ENCODE results near the gene XAGE3. TPM values are rescaled to one million over a fixed set of nuclear protein-coding genes. Genes with fewer than 3 reads are reported as not detected.
"Not testable (repeated sequence)": the region's sequence is repeated elsewhere in the genome, so short reads cannot be mapped to it uniquely, and the experiment has no call there.

Gene XAGE3, protein sequence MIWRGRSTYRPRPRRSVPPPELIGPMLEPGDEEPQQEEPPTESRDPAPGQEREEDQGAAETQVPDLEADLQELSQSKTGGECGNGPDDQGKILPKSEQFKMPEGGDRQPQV
- under 1 TPM in 1 of 3 donors, not detected in 2; 0.40 TPM for polyA plus RNA-seq

DNA sequence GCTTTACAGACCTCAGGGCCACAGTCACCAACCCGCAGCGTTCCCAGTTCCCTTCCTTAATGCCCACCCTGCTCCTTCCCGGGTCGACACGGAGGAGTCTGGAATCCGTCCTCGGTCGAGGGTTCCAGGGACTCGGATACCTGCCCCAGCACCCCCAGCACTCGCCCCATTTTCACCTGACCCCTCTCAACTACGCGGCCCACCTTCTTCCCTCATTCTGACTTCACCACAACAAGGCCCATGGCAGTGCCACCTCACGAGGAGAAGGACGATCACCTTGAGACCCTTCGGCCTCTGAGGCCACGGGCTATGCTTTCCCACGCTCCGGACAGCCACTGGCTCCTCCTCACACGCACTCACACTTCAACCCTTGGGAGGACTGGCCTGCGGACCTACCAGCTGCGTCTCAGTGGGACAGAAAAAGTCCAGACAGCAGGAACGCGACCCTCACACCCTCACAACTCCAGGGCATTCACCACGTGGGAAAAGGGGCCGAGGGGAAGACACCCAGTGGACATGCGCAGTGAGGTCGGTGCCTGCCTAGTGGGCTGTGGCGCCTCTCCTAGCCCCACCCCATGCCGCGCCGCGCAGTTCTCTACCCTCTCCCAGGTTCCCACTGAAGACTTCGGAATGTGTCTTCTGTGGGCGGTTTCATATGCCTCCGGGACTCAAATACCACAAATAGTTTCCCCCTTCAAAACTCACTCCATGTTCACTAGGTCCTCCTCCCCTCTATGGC is at the start of gene XAGE3:
Gene XAGE3 (minus strand): TSS at position 474 of the 739 bp plus-strand sequence. CDS start 950 bp downstream, outside the sequence.
- no peak within 1 kb of the TSS for H3K27ac ChIP-seq (ENCODE audit: low read depth, low read length)
- WGBS, 3 donors: 81 to 95% (median 93%) methylated on average over 14 to 35 of the region's 35 CpGs

DNA sequence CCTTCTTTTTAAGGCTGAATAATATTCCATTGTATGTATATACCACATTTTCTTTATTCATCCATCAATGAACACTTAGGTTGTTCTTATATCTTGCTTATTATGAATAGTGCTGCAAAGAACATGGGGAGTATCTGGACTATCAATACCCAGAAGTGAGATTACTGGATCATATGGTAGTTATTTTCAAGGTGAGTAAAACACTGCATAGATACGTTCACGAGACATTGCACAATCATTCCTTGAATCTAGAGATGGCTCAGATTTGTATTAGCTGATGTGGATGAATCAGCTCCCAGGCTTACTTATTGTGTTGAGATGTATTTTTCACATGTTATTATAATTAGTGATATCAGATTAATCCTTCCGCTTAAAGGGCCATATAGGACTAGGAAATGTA is 46.8 kb upstream of the XAGE3 start:
- not testable (repeated sequence) for H3K27ac ChIP-seq (ENCODE audit: low read depth, low read length)
- no CpG with 5 or more reads among the region's 3 CpGs for WGBS, 3 donors

DNA sequence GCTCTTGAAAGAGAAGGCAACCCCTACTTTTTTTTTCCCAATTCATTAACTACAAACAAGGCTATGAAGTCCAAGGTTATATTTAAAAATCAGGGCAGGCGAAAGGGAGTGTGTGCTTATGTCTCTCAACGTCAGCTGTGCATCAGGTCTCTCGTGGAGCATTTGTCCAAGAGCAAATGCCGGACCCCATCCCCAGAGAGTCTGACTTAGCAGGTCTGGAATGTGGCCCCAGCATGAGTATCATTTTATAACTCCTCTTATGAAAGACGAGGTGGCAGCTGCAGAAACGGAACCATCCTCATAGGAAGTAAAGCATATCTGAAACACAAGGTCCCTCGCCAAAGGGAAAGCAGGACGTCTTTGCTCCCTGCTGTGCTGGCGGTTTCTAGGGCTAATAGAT is 45.8 kb upstream of the XAGE3 start:
- no CpG with 5 or more reads among the region's 9 CpGs for WGBS, 3 donors
- not testable (repeated sequence) for H3K27ac ChIP-seq (ENCODE audit: low read depth, low read length)

DNA sequence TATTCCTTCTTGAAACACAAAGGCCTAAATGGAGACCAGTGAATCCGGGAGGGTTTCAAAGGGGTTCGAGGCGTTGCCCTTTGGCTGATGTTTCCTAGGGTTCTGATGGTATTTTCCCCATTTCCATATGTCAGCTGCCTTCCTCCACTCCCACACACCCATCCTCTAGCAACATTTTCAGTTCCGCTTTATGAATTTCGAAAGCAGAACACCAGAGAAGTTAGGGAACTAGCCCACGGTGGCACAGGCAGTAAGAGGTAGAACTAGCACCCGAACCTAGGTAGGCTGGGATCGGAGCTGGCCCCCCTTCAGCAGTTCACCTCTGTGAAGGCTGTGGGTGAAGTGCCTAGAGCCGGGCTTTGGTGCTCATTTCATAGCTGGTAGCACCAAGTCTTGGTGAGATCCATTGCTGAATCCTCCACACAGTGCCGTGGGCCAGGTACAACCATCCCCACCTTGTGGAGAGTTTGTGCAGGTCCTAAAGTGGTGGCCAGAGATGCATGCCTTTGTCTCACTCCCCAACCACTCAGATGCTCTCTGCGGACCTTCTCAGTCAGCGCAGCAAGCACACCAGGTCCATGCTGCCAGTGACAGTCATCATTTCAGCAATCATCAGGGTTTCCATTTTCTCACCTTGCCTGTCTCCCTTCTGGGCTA is 41.6 kb upstream of the XAGE3 start:
- not testable (repeated sequence) for H3K27ac ChIP-seq (ENCODE audit: low read depth, low read length)
- no CpG with 5 or more reads among the region's 12 CpGs for WGBS, 3 donors

DNA sequence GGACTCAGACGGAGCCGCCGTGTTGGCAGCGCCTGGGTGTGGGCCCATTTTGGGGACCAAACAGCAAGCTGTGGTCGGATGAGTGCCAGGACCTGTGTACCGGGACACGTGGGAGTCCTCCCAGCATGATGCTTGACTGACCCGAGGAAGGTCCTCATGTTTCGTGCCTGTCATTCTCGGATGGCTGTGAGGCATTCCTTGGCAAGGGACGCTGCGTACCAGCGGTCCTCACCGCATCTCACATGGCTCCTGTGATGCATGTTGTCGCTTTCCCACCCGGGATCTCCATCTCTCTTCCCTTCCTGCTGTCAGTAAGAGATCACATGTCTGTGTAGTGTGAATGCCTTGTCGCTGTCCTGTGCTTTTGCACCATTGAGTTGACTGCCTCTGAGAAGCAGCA is 40.0 kb upstream of the XAGE3 start:
- H3K27ac ChIP-seq (ENCODE audit: low read depth, low read length): not testable (repeated sequence)
- WGBS, 3 donors: no CpG with 5 or more reads among the region's 17 CpGs

DNA sequence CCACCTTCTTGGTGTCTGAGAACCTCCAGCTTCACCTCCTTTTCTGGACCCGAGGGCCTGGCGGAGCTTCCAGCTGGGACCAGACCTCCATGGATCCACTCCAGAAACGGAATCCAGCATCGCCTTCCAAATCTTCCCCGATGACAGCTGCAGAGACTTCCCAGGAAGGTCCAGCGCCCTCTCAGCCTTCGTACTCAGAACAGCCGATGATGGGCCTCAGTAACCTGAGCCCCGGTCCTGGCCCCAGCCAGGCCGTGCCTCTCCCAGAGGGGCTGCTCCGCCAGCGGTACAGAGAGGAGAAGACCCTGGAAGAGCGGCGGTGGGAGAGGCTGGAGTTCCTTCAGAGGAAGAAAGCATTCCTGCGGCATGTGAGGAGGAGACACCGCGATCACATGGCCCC is 39.3 kb upstream of the XAGE3 start:
- WGBS, 3 donors: no CpG with 5 or more reads among the region's 17 CpGs
- H3K27ac ChIP-seq (ENCODE audit: low read depth, low read length): not testable (repeated sequence)

DNA sequence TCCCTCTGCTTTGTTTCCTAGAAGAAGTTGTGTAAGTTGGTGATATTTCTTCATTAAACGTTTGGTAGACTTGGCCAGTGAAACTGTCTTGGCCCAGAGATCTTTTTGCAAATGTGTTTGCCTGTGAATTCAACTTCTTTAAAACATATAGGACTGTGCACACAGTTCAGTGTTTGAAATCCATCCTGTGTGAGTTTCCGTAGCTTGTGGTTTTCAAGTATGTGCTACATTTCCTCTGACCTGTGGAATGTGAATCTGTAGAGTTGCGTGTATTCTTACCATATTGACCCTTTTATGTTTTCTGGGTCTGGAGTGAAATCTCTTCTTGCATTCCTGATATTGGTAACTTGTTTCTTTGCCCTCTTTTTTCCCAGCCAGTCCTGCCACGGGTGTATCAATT is 38.2 kb upstream of the XAGE3 start:
- H3K27ac ChIP-seq (ENCODE audit: low read depth, low read length): not testable (repeated sequence)
- WGBS, 3 donors: no CpG with 5 or more reads among the region's 4 CpGs

DNA sequence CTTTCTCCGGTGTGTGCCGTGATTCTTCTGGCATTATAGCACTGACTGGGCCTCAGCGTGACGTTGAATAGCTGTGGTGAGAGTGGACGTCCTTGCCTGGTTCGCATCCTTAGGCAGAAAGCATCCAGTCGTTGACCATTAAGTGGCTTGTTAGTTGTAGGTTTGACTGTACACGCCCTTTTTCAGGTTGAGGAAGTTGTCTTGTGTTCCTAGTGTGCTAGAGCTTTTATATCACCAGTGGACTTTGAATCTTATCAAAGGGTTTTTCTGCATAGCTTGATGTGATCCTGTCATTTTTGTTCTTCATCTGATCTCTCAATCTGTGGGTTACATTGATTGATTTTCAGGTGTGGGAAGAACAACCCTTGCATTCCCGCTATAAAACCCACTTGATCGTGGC is 37.6 kb upstream of the XAGE3 start:
- H3K27ac ChIP-seq (ENCODE audit: low read depth, low read length): not testable (repeated sequence)
- no CpG with 5 or more reads among the region's 10 CpGs for WGBS, 3 donors

DNA sequence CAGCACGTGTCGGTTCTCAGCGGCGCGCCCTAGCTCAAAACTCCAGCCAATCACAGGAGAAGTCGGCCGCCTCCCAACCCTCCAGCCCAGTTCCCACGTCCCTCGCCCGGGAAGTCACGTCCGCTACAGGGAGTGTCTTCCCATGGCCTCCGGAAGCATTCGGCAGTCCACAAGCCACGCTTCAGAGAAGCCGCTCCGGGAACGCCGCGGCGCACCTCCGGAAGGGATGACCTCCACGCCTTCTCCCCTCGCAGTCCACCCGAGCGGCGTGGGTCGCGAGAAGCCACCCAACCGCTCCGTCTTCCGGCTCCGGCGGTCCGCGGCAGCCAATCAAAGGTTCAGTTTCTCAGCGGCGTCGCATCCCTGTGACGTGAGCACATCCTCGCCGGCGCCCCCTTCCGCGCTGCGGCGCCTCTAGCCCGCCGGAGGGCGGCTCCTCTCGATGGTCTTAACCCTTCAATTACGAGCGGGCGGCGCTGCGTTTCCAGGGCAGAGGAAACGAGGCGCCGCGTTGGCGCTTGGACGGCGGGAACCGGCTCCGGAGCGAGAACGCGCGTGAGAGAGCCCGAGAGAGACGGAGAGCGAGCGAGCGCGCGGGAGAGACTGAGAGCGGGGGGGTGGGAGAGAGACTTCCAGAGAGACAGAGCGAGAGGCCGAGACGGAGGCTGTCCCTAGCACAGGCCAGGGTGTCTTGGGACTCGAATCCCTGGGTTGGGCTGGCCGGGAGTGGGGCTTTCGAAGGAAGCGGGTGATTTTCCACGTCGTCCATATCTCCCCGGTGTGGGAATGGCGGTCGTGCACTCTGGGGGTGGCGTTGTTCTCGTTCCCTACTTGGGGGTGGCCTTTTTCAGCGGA is 29.2 kb upstream of the XAGE3 start, which contains the start of gene FAM156B:
Gene FAM156B (plus strand): TSS at position 476 of the 855 bp plus-strand sequence. CDS start 9,896 bp downstream, outside the sequence.
- WGBS, 3 donors: no CpG with 5 or more reads among the region's 92 CpGs

DNA sequence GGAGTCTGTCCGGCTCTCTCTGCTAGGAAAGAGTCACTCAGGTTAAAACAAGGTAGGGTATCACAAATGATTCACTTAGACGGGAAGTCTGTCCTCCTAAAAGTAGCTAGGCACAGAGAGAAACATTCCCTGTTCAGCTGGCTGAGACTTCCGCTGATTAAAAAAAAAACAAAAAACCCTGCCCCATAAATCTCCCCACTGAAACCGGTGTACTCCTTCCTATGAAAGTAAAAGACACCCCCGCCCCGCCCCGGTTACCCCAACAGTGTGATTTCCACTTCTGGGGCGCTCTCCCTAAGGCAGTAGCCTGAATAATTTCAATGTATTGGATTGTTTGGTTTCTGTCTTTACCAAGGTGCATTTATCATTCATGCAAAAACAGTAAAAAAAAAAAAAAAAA is 28.6 kb upstream of the XAGE3 start:
- not testable (repeated sequence) for H3K27ac ChIP-seq (ENCODE audit: low read depth, low read length)
- no CpG with 5 or more reads among the region's 8 CpGs for WGBS, 3 donors

More for the DNA sequence above, 29.2 kb upstream of the XAGE3 start, which contains the start of gene FAM156B:
- H3K27ac ChIP-seq (ENCODE audit: low read depth, low read length): not testable (repeated sequence)

DNA sequence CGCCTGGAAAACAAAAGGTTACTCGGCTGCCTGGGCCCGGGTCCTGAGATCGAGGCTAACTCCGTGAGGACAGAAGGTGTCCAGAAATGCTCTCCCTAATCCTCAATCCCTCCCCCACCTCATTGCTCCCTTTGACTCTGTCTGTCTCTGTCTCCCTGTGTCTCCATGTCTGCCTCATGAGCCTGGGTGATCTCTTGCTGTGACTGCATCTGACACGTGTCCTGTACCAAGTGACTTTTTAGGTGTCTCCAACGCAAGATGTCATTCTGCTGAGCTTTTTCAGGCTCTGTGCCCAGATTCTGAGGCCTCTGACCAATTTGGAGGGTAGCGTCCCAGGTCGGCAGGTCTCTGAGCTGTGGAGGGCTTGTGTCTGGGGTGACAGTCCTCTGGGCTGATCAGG is 20.2 kb upstream of the XAGE3 start:
- no CpG with 5 or more reads among the region's 9 CpGs for WGBS, 3 donors
- H3K27ac ChIP-seq (ENCODE audit: low read depth, low read length): not testable (repeated sequence)

DNA sequence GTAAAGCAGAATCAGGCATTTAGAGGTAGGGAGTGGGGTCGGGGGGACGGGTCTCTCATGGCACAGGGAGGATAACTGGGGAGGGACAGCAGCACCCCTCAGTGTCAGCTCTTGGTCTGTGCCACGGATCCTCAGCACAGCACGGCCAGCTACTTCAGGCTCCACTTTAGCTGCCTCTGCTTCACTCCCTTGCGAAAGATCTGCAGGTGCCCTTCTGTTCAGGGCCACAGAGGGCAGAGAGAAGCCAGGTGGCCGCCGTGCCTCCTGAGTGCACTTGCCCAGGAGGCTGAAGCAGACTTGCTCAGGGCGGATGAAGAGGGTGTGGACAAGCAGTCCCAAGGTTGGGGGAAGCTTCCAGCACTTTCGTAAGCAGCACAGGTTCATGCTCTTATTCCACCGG is 19.6 kb upstream of the XAGE3 start:
- no CpG with 5 or more reads among the region's 10 CpGs for WGBS, 3 donors
- not testable (repeated sequence) for H3K27ac ChIP-seq (ENCODE audit: low read depth, low read length)

DNA sequence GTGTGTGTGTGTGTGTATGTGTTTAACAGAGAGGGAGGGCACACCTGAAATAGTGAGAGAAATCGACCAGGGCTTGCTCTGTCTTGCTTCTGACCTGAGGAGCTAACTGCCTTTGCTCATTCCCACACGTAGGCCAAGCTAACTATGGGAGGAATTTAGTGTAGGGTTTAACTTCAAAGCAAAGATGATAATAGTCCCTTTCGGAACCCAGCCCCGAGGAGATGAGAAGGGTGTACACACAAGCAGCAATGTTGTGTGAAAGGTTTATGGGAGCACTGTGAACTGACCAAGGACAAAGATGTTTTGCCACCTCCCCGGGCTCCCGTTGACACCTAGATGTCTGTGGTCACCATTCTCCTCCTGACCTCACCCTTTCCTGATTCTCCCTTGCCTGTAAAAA is 8.5 kb upstream of the XAGE3 start:
- not testable (repeated sequence) for H3K27ac ChIP-seq (ENCODE audit: low read depth, low read length)
- 43 to 64% (median 54%) methylated on average over 6 of the region's 6 CpGs for WGBS, 3 donors

DNA sequence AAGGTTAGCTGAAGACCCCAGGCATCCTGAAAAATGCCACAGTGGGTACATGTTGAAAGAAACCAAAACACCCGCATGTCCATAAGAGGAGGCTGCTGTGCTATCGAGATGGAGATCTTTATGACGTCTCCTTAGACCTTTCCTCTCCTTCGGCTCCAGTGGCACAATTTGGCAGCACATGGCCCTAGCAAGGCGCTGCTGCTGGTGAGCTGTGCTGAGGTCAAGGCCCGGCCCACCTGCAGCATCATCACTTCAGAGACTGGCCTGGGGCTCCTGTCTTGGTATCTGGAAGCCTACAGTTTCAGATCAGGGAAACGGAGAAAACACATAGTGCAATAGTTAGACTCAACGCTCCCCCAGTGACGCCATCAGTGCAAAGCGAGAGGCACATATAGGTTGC is 7.6 kb upstream of the XAGE3 start:
- 76 to 85% (median 84%) methylated on average over 6 to 10 of the region's 10 CpGs for WGBS, 3 donors
- H3K27ac ChIP-seq (ENCODE audit: low read depth, low read length): not testable (repeated sequence)

DNA sequence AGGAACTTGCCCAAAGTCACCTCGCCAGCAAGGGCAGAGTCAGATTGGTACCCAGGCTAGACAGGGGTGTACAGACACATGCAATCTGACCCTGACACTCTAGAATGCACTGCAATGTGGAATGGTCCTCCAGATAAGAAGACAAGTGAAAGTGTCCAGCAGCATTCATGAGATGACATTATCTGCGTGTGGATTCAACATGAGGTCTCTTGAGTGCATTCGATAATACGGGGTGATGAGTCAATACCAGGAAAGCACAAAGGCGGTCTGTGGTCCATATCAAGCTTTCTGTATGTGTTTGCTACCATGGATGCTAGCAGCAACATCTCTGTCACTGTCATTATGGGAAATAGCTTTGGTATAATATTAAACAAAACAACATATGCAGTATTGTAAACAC is 6.8 kb upstream of the XAGE3 start:
- WGBS, 3 donors: 71 to 86% (median 79%) methylated on average over 5 of the region's 5 CpGs
- no peak overlapping the region for H3K27ac ChIP-seq (ENCODE audit: low read depth, low read length)

DNA sequence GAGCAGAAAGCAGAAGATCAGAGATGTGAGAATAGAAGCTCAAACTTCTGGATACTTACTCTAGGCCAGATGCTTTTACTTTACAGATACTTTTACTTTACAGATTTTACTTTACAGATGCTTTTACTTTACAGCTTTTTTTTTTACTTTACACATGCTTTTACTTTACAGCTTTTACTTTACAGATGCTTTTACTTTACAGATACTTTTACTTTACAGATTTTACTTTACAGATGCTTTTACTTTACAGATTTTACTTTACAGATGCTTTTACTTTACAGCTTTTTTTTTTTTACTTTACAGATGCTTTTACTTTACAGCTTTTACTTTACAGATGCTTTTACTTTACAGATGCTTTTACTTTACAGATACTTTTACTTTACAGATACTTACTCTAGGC is 5.9 kb upstream of the XAGE3 start:
- H3K27ac ChIP-seq (ENCODE audit: low read depth, low read length): not testable (repeated sequence)

DNA sequence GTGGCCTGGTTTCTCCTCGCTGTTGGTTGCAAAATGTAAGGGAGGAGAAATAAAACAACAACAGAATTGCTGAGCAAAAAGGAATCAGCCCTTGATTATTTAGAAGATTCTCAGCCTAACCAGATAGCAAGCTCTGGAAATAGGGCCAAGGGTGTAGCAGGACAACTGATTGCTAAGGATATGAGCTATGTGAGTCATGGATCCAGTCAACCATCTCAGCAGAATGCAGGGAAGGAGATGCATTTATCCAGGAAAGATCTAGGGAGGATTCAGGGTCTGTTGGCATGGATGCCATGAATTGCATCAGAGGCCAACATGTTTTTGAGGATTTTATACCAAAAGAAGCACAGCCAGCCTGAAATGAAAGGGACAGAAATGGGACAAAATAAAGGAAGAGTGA is 2.2 kb upstream of the XAGE3 start:
- 57 to 71% (median 57%) methylated on average over 1 of the region's 1 CpG for WGBS, 3 donors
- no peak overlapping the region for H3K27ac ChIP-seq (ENCODE audit: low read depth, low read length)

DNA sequence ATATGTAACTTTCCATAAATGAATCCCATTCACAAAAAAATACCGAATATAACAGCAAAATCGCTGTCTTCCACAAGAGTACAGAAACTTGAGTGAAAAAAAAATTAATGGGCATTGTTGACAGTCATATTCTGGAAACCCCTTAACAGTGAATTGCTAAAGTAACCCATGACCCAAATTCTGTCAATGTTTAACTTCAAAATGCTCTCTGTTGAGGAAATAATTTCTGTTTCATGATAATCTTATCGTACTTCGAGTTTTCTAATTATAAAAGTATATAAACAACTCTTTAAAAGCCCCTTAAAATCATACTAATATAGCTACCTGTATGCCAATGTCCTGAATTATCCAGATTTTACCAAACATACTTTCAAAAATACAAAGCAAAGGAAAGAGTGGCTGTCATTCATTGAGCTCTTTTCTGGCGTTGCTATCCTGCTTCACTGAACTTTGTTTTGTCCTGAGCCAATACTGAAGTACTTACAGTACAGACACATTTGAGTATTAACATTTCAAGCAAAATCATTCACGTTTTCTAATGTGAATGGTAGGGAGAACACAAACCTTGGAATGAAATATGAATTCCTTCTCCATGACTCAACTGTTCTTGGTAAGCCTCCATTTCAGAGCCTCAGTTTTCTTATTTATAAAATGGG is 2.4 kb downstream of the XAGE3 start:
- 32 to 63% (median 47%) methylated on average over 6 of the region's 6 CpGs for WGBS, 3 donors
- no peak overlapping the region for H3K27ac ChIP-seq (ENCODE audit: low read depth, low read length)
